ENCODE data around the gene TEPSIN. TPM values are rescaled to one million over a fixed set of nuclear protein-coding genes. Genes with fewer than 3 reads are reported as not detected.

The TEPSIN gene
- total and polyA plus RNA-seq, 2 of the 8 experiments (the other 6 are each of a cell fraction or from before 2014, with no cell fraction given) = 22.9 to 28.0 TPM

GRCh38 chr17:81282876-81283275 is 44.0 kb upstream of the TEPSIN start:
- H4K5ac ChIP-seq (ENCODE audit: insufficient read length, low read depth, low read length) = no peak overlapping the region
- 86% methylated on average over 15 of the region's 16 CpGs; no CpG with 5 or more reads in 1 of the 2 experiments for WGBS, 2 experiments (ENCODE audit: extremely low coverage in 1 of 2, insufficient coverage in 1 of 2, insufficient read length in 1 of 2, insufficient replicate concordance in 2 of 2, low coverage in 1 of 2, low lambda C conversion rate in 2 of 2, missing lambda C conversion rate in 1 of 2)
- CTCF ChIA-PET (ENCODE audit: partially characterized antibody) = interaction anchor here (0.7 to 2.2 kb wide), 6 partner anchors 10 to 235 kb away, joined by 3 to 9 read pairs (median 4); no protein-coding TSS in a partner anchor
- TF ChIP-seq CHD2 (IDR thresholded peaks at IDR 0.05; ENCODE audit: low read length) (no peak), JUN (IDR thresholded peaks at IDR 0.05; ENCODE audit: low read depth, low read length) (no peak), POLR2AphosphoS5 (IDR thresholded peaks at IDR 0.05; ENCODE audit: low read depth, low read length) (no peak), SAP30 (IDR thresholded peaks at IDR 0.05; ENCODE audit: insufficient read depth, insufficient replicate concordance, low read length) (no peak), KDM1A (IDR thresholded peaks at IDR 0.05; ENCODE audit: borderline replicate concordance, low read length) (no peak), SIN3A (conservative IDR thresholded peaks at IDR 0.05 in 1 of 2, IDR thresholded peaks at IDR 0.05 in 1 of 2; ENCODE audit: low read depth in 1 of 2, low read length in 2 of 2) (no peak), TEAD4 (IDR thresholded peaks at IDR 0.05; ENCODE audit: low read depth, low read length) (no peak), ASH2L (IDR thresholded peaks at IDR 0.05; ENCODE audit: low read length) (no peak), GABPA (IDR thresholded peaks at IDR 0.05; ENCODE audit: borderline replicate concordance, insufficient read depth, low read length) (no peak), TAF7 (optimal IDR thresholded peaks at IDR 0.05; ENCODE audit: borderline replicate concordance, low read depth, low read length) (no peak), YY1 (IDR thresholded peaks at IDR 0.05; ENCODE audit: low read depth, low read length) (no peak)

More at GRCh38 chr17:81282876-81283275, 44.0 kb upstream of the TEPSIN start:
- Histone ChIP-seq H4K8ac (ENCODE audit: extremely low read depth, insufficient read depth, low read length) (no peak overlapping the region), H4K91ac (replicated peaks; ENCODE audit: insufficient read length, low read length) (no peak overlapping the region), H3K27me3 (replicated peaks in 1 of 4; ENCODE audit: control insufficient read depth in 3 of 4, extremely low read depth in 1 of 4, insufficient read depth in 3 of 4, low read length in 3 of 4) (no peaks in the 10 kb centered on the region), H3K9me3 (ENCODE audit: insufficient read depth in 2 of 2, low read depth in 1 of 2, low read length in 1 of 2) (no peaks in the 10 kb centered on the region), H3K4me2 (ENCODE audit: insufficient read depth in 1 of 2, low read depth in 2 of 2, low read length in 2 of 2) (no peak overlapping the region), H2BK5ac (ENCODE audit: low read depth, low read length) (no peak overlapping the region), H3K9ac (replicated peaks in 1 of 4; ENCODE audit: extremely low read depth in 1 of 4, low read depth in 3 of 4, low read length in 3 of 4) (no peak overlapping the region), H2AK5ac (ENCODE audit: low read depth, low read length) (no peak overlapping the region), H3K79me1 (ENCODE audit: low read depth, low read length) (peaks cover 9% of the 10 kb centered on the region), H2AFZ (ENCODE audit: low read length) (no peak overlapping the region), H2BK20ac (ENCODE audit: low read length) (no peak overlapping the region), H3K4me3 (ENCODE audit: extremely low read depth in 1 of 4, insufficient read depth in 2 of 4, low read depth in 3 of 4, low read length in 4 of 4) (no peak overlapping the region), H3K18ac (ENCODE audit: extremely low read depth, low read length) (no peak overlapping the region), H2BK12ac (ENCODE audit: low read depth, low read length) (no peak overlapping the region), H3K23ac (ENCODE audit: insufficient read length) (no peak overlapping the region), H3K79me2 (ENCODE audit: control insufficient read depth in 1 of 2, insufficient read depth in 2 of 2, low read length in 2 of 2) (no peaks in the 10 kb centered on the region; a peak in 1 of 4 replicates), H3K23me2 (ENCODE audit: low read depth, low read length) (no peaks in the 10 kb centered on the region), H2BK15ac (ENCODE audit: low read length) (no peak overlapping the region), H2BK120ac (replicated peaks; ENCODE audit: low read depth, low read length) (no peak overlapping the region), H3K4me1 (replicated peaks in 1 of 4; ENCODE audit: control insufficient read depth in 3 of 4, insufficient read depth in 4 of 4, low read length in 3 of 4) (peaks cover 0 to 12% (median 0%) of the 10 kb centered on the region in 4 experiments; a peak in 4 of 7 replicates), H3K4ac (replicated peaks; ENCODE audit: insufficient read length, low read depth, low read length) (no peak overlapping the region), H3K56ac (replicated peaks; ENCODE audit: insufficient read length, low read depth, low read length) (no peak overlapping the region), H3K36me3 (ENCODE audit: control insufficient read depth in 2 of 4, insufficient read depth in 4 of 4, low read length in 3 of 4) (peaks cover 0 to 8% (median 3%) of the 10 kb centered on the region in 4 experiments; a peak in 4 of 8 replicates), H4K20me1 (replicated peaks in 1 of 2; ENCODE audit: control insufficient read depth in 1 of 2, insufficient read depth in 2 of 2, low read length in 2 of 2) (peaks cover 7 to 16% of the 10 kb centered on the region in 2 experiments), H3K27ac (ENCODE audit: low read depth, low read length) (no peak overlapping the region), H3K14ac (ENCODE audit: insufficient read length) (no peak overlapping the region)
- DNase-seq (ENCODE audit: low read depth in 1 of 2, low spot score in 2 of 2) = no peak
- POLR2A ChIA-PET (ENCODE audit: partially characterized antibody) = no interaction called here
- FAIRE-seq = no peak

Measured in H1 (cell line).